Tibial nerve (tissue), 4 donors: ENCODE measurements around the gene GRIK4. TPM values are rescaled to one million over a fixed set of nuclear protein-coding genes. Genes with fewer than 3 reads are reported as not detected.
"Not testable (repeated sequence)": the region's sequence is repeated elsewhere in the genome, so short reads cannot be mapped to it uniquely, and the experiment has no call there.

ENCODE experiments used
- DNase-seq, 2 donors: peaks; one replicate each; pipeline ENCODE4 v3.0.0-alpha.2; 2019; ENCODE audit warnings: low spot score in 2 of 2
- H3K27ac ChIP-seq, 4 donors: fragments of 200-600 bp; sonication (generic) in 3 of 4; one replicate each; pipeline ENCODE4 v1.5.1; 2017 to 2019; ENCODE audit warnings: mild to moderate bottlenecking in 1 of 4
- H3K27me3 ChIP-seq, 2 donors: fragments of 200-600 bp; sonication (generic) in 1 of 2; one replicate each; pipeline versions ENCODE4 v1.5.1 to v1.6.0; 2017 to 2019
- H3K36me3 ChIP-seq, 3 donors: fragments of 200-600 bp; sonication (generic); one replicate each; pipeline ENCODE4 v1.5.1; 2018 to 2019
- H3K4me1 ChIP-seq, 4 donors: fragments of 200-600 bp; sonication (generic) in 3 of 4; one replicate each; pipeline ENCODE4 v1.5.1; 2017 to 2019
- H3K4me3 ChIP-seq, 4 donors: fragments of 200-600 bp; sonication (generic) in 3 of 4; one replicate each; pipeline ENCODE4 v1.5.1; 2017 to 2019; ENCODE audit warnings: mild to moderate bottlenecking in 1 of 4, moderate library complexity in 1 of 4
- H3K9me3 ChIP-seq, 4 donors: fragments of 200-600 bp; sonication (generic) in 3 of 4; one replicate each; pipeline ENCODE4 v1.5.1; 2017 to 2019
- CTCF ChIP-seq, 5 experiments: fragments of 200-600 bp in 3 of 5; fragments of 450-650 bp in 2 of 5; sonication (generic) in 3 of 5; IDR thresholded peaks; one replicate each; pipeline ENCODE4 v1.5.1; 2016 to 2019; ENCODE audit warnings: antibody characterized with exemption in 5 of 5, mild to moderate bottlenecking in 3 of 5, moderate library complexity in 2 of 5
- EP300 ChIP-seq, 2 donors: sonication (generic); formaldehyde crosslinking; IDR thresholded peaks; one replicate each; pipeline ENCODE4 v1.6.1; 2017; ENCODE audit warnings: antibody characterized with exemption in 2 of 2, mild to moderate bottlenecking in 1 of 2
- POLR2A ChIP-seq, 2 donors: fragments of 450-650 bp; IDR thresholded peaks; one replicate each; pipeline ENCODE4 v1.6.1; 2017; ENCODE audit warnings: antibody characterized with exemption in 2 of 2, mild to moderate bottlenecking in 2 of 2, moderate library complexity in 2 of 2
- WGBS, 2 donors: methylation state at CpG; one replicate each; pipeline ENCODE4 v1.1.5; 2018; 5-methylcytosine and 5-hydroxymethylcytosine counted together
- total RNA-seq, 4 donors: library from RNA; depleted of rRNA; stranded (reverse); fragments of >200 nt; gene quantifications; one replicate each; pipeline ENCODE4 v1.1.0, GENCODE V29; 2016

Gene GRIK4
- total RNA-seq, 4 donors from 2014 or later: 0.22 to 0.98 TPM; not detected in 2

- Histone ChIP-seq H3K4me3 (no peak overlapping the region), H3K27ac (no peak overlapping the region), H3K27me3 (peaks cover 0 to 7% of the 10 kb centered on the region in 2 donors), H3K36me3 (no peaks in the 10 kb centered on the region), H3K9me3 (no peaks in the 10 kb centered on the region), H3K4me1 (no peaks in the 10 kb centered on the region)
- TF ChIP-seq POLR2A (IDR thresholded peaks at IDR 0.05): no peak
- DNase-seq: no peak
- WGBS, 2 donors: 83 to 84% methylated on average over 9 of the region's 9 CpGs
These were observed 274.0 kb downstream of the GRIK4 start for GRCh38 chr11:120785576-120785975.

DNA sequence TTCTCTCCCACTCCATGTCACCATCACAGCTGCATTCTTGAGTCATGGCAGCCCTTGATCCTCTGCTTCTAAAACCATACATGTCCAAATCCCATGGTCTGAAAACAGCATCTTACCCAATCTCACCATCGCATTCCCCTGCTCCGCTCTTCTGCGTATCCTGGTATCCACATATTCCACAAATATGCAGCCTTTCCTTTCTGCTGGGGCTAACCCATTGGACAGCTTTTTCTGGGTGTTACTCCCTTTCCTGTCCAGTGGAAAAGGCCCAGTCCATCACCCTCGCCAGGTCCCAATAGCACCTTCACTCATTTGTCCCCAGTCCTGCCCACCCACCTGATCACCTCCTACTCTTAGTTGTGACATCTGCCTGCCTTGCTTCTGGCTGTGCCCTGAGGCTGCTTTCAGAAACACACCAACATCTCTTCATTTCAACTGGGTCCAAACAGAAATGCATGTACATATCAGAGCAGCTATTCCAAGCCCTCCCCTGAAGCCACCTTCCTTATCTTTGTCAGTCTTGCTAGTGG is 274.7 kb downstream of the GRIK4 start:
- DNase-seq: no peak
- Histone ChIP-seq H3K4me1 (no peaks in the 10 kb centered on the region), H3K27ac (no peak overlapping the region), H3K27me3 (peaks cover 0 to 7% of the 10 kb centered on the region in 2 donors), H3K9me3 (no peaks in the 10 kb centered on the region), H3K4me3 (no peak overlapping the region), H3K36me3 (no peaks in the 10 kb centered on the region)
- WGBS, 2 donors: 94 to 98% methylated on average over 4 of the region's 4 CpGs
- TF ChIP-seq EP300 (IDR thresholded peaks at IDR 0.05) (no peak), POLR2A (IDR thresholded peaks at IDR 0.05) (no peak), CTCF (IDR thresholded peaks at IDR 0.05) (no peak)

- not testable (repeated sequence) for H3K36me3 ChIP-seq, DNase-seq, H3K4me1 ChIP-seq, H3K27me3 ChIP-seq, H3K4me3 ChIP-seq, H3K9me3 ChIP-seq, H3K27ac ChIP-seq
- WGBS, 2 donors: 83 to 84% methylated on average over 9 of the region's 9 CpGs
These were observed 275.7 kb downstream of the GRIK4 start for GRCh38 chr11:120787224-120787623.

GRCh38 chr11:120789391-120789790 is 277.8 kb downstream of the GRIK4 start:
- H3K4me1 ChIP-seq: no peaks in the 10 kb centered on the region
- WGBS, 2 donors: 81% methylated on average over 9 of the region's 9 CpGs
- TF ChIP-seq POLR2A (IDR thresholded peaks at IDR 0.05) (no peak), EP300 (IDR thresholded peaks at IDR 0.05) (no peak), CTCF (IDR thresholded peaks at IDR 0.05) (no peak)
- no peak overlapping the region for H3K4me3 ChIP-seq
- H3K36me3 ChIP-seq: no peaks in the 10 kb centered on the region
- DNase-seq: no peak
- H3K27ac ChIP-seq: no peak overlapping the region
- peaks cover 0 to 10% (median 0%) of the 10 kb centered on the region in 4 donors for H3K9me3 ChIP-seq
- H3K27me3 ChIP-seq: peaks cover 0 to 9% of the 10 kb centered on the region in 2 donors

GRCh38 chr11:120792306-120792705 is 280.8 kb downstream of the GRIK4 start:
- WGBS, 2 donors: 80 to 82% methylated on average over 7 of the region's 7 CpGs
- Histone ChIP-seq H3K36me3 (no peaks in the 10 kb centered on the region), H3K4me1 (no peaks in the 10 kb centered on the region), H3K27ac (no peak overlapping the region), H3K4me3 (no peak overlapping the region), H3K9me3 (peaks cover 0 to 10% (median 0%) of the 10 kb centered on the region in 4 donors), H3K27me3 (peaks cover 0 to 9% of the 10 kb centered on the region in 2 donors)
- no peak for DNase-seq
- TF ChIP-seq POLR2A (IDR thresholded peaks at IDR 0.05): no peak
- no peak for TF ChIP-seq CTCF (IDR thresholded peaks at IDR 0.05)
- TF ChIP-seq EP300 (IDR thresholded peaks at IDR 0.05): no peak

DNA sequence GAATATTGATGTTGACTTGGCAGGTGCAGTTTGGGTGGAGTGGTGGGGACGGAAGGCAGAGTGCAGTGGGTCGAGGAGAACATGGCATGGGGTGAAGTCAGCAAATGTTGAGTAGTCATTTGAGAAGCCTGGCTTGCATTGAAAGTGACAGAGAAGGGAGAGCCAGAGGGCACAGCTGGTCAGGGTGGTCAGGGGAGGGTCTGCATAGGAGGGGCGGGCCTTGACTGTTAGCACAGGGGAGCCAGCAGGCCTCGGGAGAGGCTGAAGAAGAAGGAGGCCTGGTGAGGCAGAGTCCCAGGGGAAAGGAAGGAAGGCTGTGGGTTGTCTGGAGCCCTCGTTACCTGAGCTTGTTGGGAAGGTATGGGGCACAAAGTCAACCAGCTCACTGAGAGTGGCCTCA is 281.6 kb downstream of the GRIK4 start:
- Histone ChIP-seq H3K27me3 (peaks cover 0 to 9% of the 10 kb centered on the region in 2 donors), H3K27ac (no peak overlapping the region), H3K9me3 (peaks cover 0 to 10% (median 0%) of the 10 kb centered on the region in 4 donors), H3K4me3 (no peak overlapping the region), H3K4me1 (no peaks in the 10 kb centered on the region), H3K36me3 (no peaks in the 10 kb centered on the region)
- TF ChIP-seq CTCF (IDR thresholded peaks at IDR 0.05): no peak
- TF ChIP-seq EP300 (IDR thresholded peaks at IDR 0.05): no peak
- TF ChIP-seq POLR2A (IDR thresholded peaks at IDR 0.05): no peak
- WGBS, 2 donors: 86 to 88% methylated on average over 5 of the region's 5 CpGs
- DNase-seq: no peak
